H9 (cell line): ENCODE results near the gene NSMF. TPM values are rescaled to one million over a fixed set of nuclear protein-coding genes. Genes with fewer than 3 reads are reported as not detected.
A peak's percentile ranks its signal among the peaks of the same experiment; 100 is the strongest.

Source experiments
- DNase-seq: peaks from one replicate; pipeline ENCODE4 v3.0.0-alpha.2; 2017
- H2AFZ ChIP-seq: one replicate; pipeline ENCODE4 v1.6.1; 2013; ENCODE audit warnings: mild to moderate bottlenecking, low read length, control low read depth, moderate library complexity
- H2AK5ac ChIP-seq: 2 replicates; pipeline ENCODE4 v1.6.1; 2013; ENCODE audit warnings: low read length, control low read depth, mixed read lengths; ENCODE audit not compliant: insufficient read length
- H2BK120ac ChIP-seq: one replicate; pipeline ENCODE4 v1.6.1; 2013; ENCODE audit warnings: low read depth, mild to moderate bottlenecking, low read length, control low read depth, inconsistent platforms; ENCODE audit not compliant: poor library complexity, severe bottlenecking
- H2BK12ac ChIP-seq: 2 replicates; pipeline ENCODE4 v1.6.1; 2013; ENCODE audit warnings: low read length, control low read depth, mixed read lengths, low read depth; ENCODE audit not compliant: insufficient read length
- H2BK15ac ChIP-seq: 2 replicates; pipeline ENCODE4 v1.6.1; 2013; ENCODE audit warnings: low read depth, low read length, control low read depth
- H2BK20ac ChIP-seq: one replicate; pipeline ENCODE4 v1.6.1; 2013; ENCODE audit warnings: low read depth, mild to moderate bottlenecking, low read length, control low read depth, inconsistent platforms; ENCODE audit not compliant: poor library complexity, severe bottlenecking
- H2BK5ac ChIP-seq: 2 replicates; pipeline ENCODE4 v1.6.1; 2013; ENCODE audit warnings: low read length, control low read depth, mixed read lengths; ENCODE audit not compliant: insufficient read length
- H3K14ac ChIP-seq: 2 replicates; pipeline ENCODE4 v1.6.1; 2013; ENCODE audit warnings: low read length, control low read depth; ENCODE audit not compliant: insufficient read depth
- H3K18ac ChIP-seq: 2 replicates; pipeline ENCODE4 v1.6.1; 2013; ENCODE audit warnings: low read depth, mild to moderate bottlenecking, mixed read lengths, low read length, control low read depth; ENCODE audit not compliant: insufficient read length
- H3K23ac ChIP-seq: 2 replicates; pipeline ENCODE4 v1.6.1; 2013; ENCODE audit warnings: low read length, control low read depth, mixed read lengths, low read depth; ENCODE audit not compliant: insufficient read length
- H3K23me2 ChIP-seq: 2 replicates; pipeline ENCODE4 v1.6.1; 2013; ENCODE audit warnings: low read depth, mild to moderate bottlenecking, mixed read lengths, low read length, control low read depth; ENCODE audit not compliant: insufficient read length, poor library complexity, severe bottlenecking
- H3K27ac ChIP-seq: 2 replicates; pipeline ENCODE4 v1.5.1; 2013; ENCODE audit warnings: low read length, control low read depth, mixed read lengths, low read depth; ENCODE audit not compliant: insufficient read length
- H3K27me3 ChIP-seq: 2 replicates; pipeline ENCODE4 v1.6.1; 2013; ENCODE audit warnings: low read length, control low read depth, inconsistent platforms; ENCODE audit not compliant: insufficient read depth
- H3K4ac ChIP-seq: 2 replicates; pipeline ENCODE4 v1.6.1; 2013; ENCODE audit warnings: low read depth, mild to moderate bottlenecking, control low read depth, inconsistent platforms, low read length, moderate library complexity
- H3K4me1 ChIP-seq: 2 replicates; pipeline ENCODE4 v1.6.1; 2013; ENCODE audit warnings: low read length, control low read depth, inconsistent platforms; ENCODE audit not compliant: insufficient read depth
- H3K4me2 ChIP-seq: 2 replicates; pipeline ENCODE4 v1.6.1; 2013; ENCODE audit warnings: low read length, control low read depth, mixed read lengths; ENCODE audit not compliant: insufficient read length, insufficient read depth
- H3K56ac ChIP-seq: 2 replicates; pipeline ENCODE4 v1.6.1; 2013; ENCODE audit warnings: low read depth, mild to moderate bottlenecking, mixed read lengths, low read length, control low read depth; ENCODE audit not compliant: insufficient read length
- H3K79me1 ChIP-seq: 2 replicates; pipeline ENCODE4 v1.6.1; 2013; ENCODE audit warnings: low read depth, mild to moderate bottlenecking, moderate library complexity, low read length, control low read depth, inconsistent platforms; ENCODE audit not compliant: insufficient read depth, poor library complexity, severe bottlenecking
- H3K79me2 ChIP-seq: 2 replicates; pipeline ENCODE4 v1.6.1; 2013; ENCODE audit warnings: low read length, control low read depth, inconsistent platforms; ENCODE audit not compliant: insufficient read depth
- H3K9ac ChIP-seq: 2 replicates; pipeline ENCODE4 v1.6.1; 2013; ENCODE audit warnings: low read length, control low read depth, mixed read lengths; ENCODE audit not compliant: insufficient read length; ENCODE audit errors: extremely low read depth
- H3K9me3 ChIP-seq: one replicate; pipeline ENCODE4 v1.6.1; 2013; ENCODE audit warnings: low read depth, low read length, inconsistent platforms; ENCODE audit not compliant: control insufficient read depth
- H3T11ph ChIP-seq: one replicate; pipeline ENCODE4 v1.6.1; 2013; ENCODE audit warnings: mild to moderate bottlenecking, low read length, control low read depth, inconsistent platforms
- H4K20me1 ChIP-seq: one replicate; pipeline ENCODE4 v1.6.1; 2013; ENCODE audit not compliant: control insufficient read depth, insufficient read length, insufficient read depth
- H4K5ac ChIP-seq: 2 replicates; pipeline ENCODE4 v1.6.1; 2013; ENCODE audit warnings: low read depth, mild to moderate bottlenecking, mixed read lengths, low read length, control low read depth; ENCODE audit not compliant: insufficient read length
- H4K8ac ChIP-seq: replicated peaks from 2 replicates; pipeline ENCODE4 v1.6.1; 2013; ENCODE audit warnings: low read length, control low read depth, mixed read lengths, low read depth; ENCODE audit not compliant: insufficient read length
- H4K91ac ChIP-seq: 2 replicates; pipeline ENCODE4 v1.6.1; 2013; ENCODE audit warnings: low read depth, mild to moderate bottlenecking, moderate library complexity, mixed read lengths, low read length, control low read depth; ENCODE audit not compliant: insufficient read length
- H3K27ac Mint-ChIP-seq, 3 experiments: 2 replicates in 2 of 3; 3 replicates in 1 of 3; pipeline ENCODE4 v1.8.0; 2020 to 2021; ENCODE audit warnings: mixed read lengths in 3 of 3, mild to moderate bottlenecking in 1 of 3, moderate library complexity in 1 of 3
- H3K27me3 Mint-ChIP-seq: 2 replicates; pipeline ENCODE4 v1.8.0; 2021; ENCODE audit warnings: low read depth, mild to moderate bottlenecking, moderate library complexity, mixed read lengths
- H3K36me3 Mint-ChIP-seq, 3 experiments: 2 replicates in 2 of 3; 3 replicates in 1 of 3; pipeline ENCODE4 v1.8.0; 2020 to 2021; ENCODE audit warnings: low read depth in 3 of 3, mixed read lengths in 3 of 3; ENCODE audit not compliant: insufficient read depth in 1 of 3
- H3K4me1 Mint-ChIP-seq, 2 experiments: 2 replicates each; pipeline ENCODE4 v1.8.0; 2020; ENCODE audit warnings: mixed read lengths in 2 of 2
- H3K4me3 Mint-ChIP-seq, 2 experiments: 2 replicates in 1 of 2; 3 replicates in 1 of 2; pipeline ENCODE4 v1.8.0; 2020 to 2021; ENCODE audit warnings: mild to moderate bottlenecking in 2 of 2, mixed read lengths in 2 of 2, moderate library complexity in 1 of 2
- H3K9me3 Mint-ChIP-seq, 2 experiments: 2 replicates in 1 of 2; 3 replicates in 1 of 2; pipeline ENCODE4 v1.8.0; 2020; ENCODE audit warnings: mild to moderate bottlenecking in 2 of 2, mixed read lengths in 2 of 2, moderate library complexity in 1 of 2
- WGBS: extraction: QIAGEN DNeasy Blood & Tissue Kit; methylation state at CpG from one replicate; pipeline ENCODE4 v1.1.7; 2013; ENCODE audit warnings: missing lambda C conversion rate, low lambda C conversion rate, mixed read lengths; ENCODE audit not compliant: insufficient read length; ENCODE audit errors: extremely low coverage; 5-methylcytosine and 5-hydroxymethylcytosine counted together
- total RNA-seq: library from RNA; stranded (reverse); gene quantifications from 2 replicates; pipeline ENCODE4 v1.2.1, GENCODE V29; 2021
- TF ChIP-seq, protein P1 (sequence below): fragments of 200-600 bp; sonication (generic); conservative IDR thresholded peaks from 3 replicates; pipeline ENCODE4 v1.8.0; 2021; ENCODE audit warnings: antibody characterized with exemption, mild to moderate bottlenecking

Gene NSMF
- total RNA-seq, 1 experiment from 2014 or later, result 46.3 TPM

DNA sequence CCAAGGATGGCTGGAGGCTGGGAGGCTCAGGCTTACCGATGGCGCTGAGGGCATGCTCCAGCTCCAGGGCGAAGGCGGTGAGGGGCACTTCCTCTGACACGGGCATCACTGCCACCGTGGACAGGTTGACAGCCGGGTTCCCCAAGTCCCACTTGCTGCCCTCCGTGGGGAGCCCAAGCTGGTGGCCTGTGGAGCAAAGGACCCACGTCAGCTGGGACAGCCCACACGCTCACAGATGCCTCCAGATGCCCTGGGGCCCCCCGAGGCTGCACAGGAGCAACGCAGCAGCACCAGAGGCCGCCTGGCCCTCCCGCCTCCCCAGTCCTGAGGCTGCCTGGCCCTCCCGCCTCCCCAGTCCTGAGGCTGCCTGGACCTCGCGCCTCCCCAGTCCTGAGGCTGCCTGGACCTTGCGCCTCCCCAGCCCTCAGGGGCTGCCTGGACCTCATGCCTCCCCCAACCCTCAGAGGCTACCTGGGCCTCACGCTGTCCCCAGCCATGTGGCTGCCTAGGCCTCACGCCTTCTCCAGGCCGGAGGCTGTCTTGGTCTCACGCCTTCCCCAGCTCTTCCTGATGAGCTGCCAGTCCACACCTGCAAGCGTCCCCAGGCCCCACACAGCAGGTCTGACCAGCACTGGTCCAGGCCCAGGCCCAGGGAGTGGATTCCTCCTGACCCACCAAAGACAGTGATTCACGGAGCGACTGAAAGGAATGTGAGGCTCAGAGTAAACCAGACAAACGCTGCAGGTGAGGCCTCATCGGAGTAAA is 25.6 kb upstream of the NSMF start:
- H3K4ac ChIP-seq, result no peak overlapping the region
- H2BK12ac ChIP-seq, result no peak overlapping the region
- H3K18ac ChIP-seq, result no peak overlapping the region
- TF ChIP-seq, protein P1, sequence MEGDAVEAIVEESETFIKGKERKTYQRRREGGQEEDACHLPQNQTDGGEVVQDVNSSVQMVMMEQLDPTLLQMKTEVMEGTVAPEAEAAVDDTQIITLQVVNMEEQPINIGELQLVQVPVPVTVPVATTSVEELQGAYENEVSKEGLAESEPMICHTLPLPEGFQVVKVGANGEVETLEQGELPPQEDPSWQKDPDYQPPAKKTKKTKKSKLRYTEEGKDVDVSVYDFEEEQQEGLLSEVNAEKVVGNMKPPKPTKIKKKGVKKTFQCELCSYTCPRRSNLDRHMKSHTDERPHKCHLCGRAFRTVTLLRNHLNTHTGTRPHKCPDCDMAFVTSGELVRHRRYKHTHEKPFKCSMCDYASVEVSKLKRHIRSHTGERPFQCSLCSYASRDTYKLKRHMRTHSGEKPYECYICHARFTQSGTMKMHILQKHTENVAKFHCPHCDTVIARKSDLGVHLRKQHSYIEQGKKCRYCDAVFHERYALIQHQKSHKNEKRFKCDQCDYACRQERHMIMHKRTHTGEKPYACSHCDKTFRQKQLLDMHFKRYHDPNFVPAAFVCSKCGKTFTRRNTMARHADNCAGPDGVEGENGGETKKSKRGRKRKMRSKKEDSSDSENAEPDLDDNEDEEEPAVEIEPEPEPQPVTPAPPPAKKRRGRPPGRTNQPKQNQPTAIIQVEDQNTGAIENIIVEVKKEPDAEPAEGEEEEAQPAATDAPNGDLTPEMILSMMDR, result no peak
- H2AK5ac ChIP-seq, result no peak overlapping the region
- no peak for DNase-seq
- Mint-ChIP-seq H3K36me3 (no peaks in the 10 kb centered on the region), H3K9me3 (no peaks in the 10 kb centered on the region), H3K4me3 (no peak overlapping the region), H3K4me1 (peaks cover 0 to under 1% of the 10 kb centered on the region in 2 experiments; a peak in 2 of 4 replicates), H3K27me3 (peaks cover 1% of the 10 kb centered on the region), H3K27ac (peak overlapping the region in 1 of 3 experiments; percentile 8; a peak in 1 of 7 replicates)
- H2AFZ ChIP-seq, result no peak overlapping the region
- H3K79me2 ChIP-seq, result no peaks in the 10 kb centered on the region
- no CpG with 5 or more reads among the region's 27 CpGs for WGBS
- no peak overlapping the region for H3T11ph ChIP-seq
- no peak overlapping the region for H2BK15ac ChIP-seq
- no peak overlapping the region; the same call in 1 of the 2 replicates for H3K14ac ChIP-seq
- no peaks in the 10 kb centered on the region for H3K4me1 ChIP-seq
- H3K27me3 ChIP-seq, result no peaks in the 10 kb centered on the region
- no peaks in the 10 kb centered on the region for H3K23me2 ChIP-seq
- no peak overlapping the region for H2BK20ac ChIP-seq
- no peaks in the 10 kb centered on the region for H3K79me1 ChIP-seq
- no peak overlapping the region for H4K91ac ChIP-seq
- no peak overlapping the region for H4K8ac ChIP-seq
- no peak overlapping the region for H3K56ac ChIP-seq
- H3K4me2 ChIP-seq, result no peak overlapping the region
- no peak overlapping the region for H4K5ac ChIP-seq
- no peak overlapping the region for H3K9ac ChIP-seq
- no peak overlapping the region for H2BK120ac ChIP-seq
- no peaks in the 10 kb centered on the region for H4K20me1 ChIP-seq
- no peak overlapping the region for H2BK5ac ChIP-seq
- no peak overlapping the region for H3K23ac ChIP-seq
- H3K9me3 ChIP-seq, result no peaks in the 10 kb centered on the region
- H3K27ac ChIP-seq, result no peak overlapping the region
